A673 (cell line): ENCODE results near the gene ATP5ME. TPM values are rescaled to one million over a fixed set of nuclear protein-coding genes. Genes with fewer than 3 reads are reported as not detected.

Source experiments
- BruUV-seq: library from RNA; stranded (reverse); fragments of 400-500 nt; replicated peaks from 2 replicates; lab custom pipeline; 2021; lab: Mats Ljungman, UMichigan
- CTCF ChIA-PET: fragments of 300-600 bp; sonication (Branson Sonifier 250); formaldehyde crosslinking; loops from one replicate; lab custom pipeline; 2022; ENCODE audit warnings: antibody characterized with exemption; lab: Charles Lee
- POLR2A ChIA-PET: fragments of 300-600 bp; sonication (Branson Sonifier 250); formaldehyde crosslinking; loops from one replicate; lab custom pipeline; 2022; ENCODE audit warnings: antibody characterized with exemption; ENCODE audit not compliant: low non-redundant PET; lab: Charles Lee
- DNase-seq: peaks from one replicate; pipeline ENCODE4 v3.0.0-alpha.2; 2015; ENCODE audit warnings: low spot score
- H3K27ac ChIP-seq: fragments of 200-600 bp; sonication (generic); 2 replicates; pipeline ENCODE4 v1.5.1; 2016; ENCODE audit warnings: mixed run types, low read depth, mild to moderate bottlenecking, mixed read lengths, antibody characterized with exemption, low read length; ENCODE audit not compliant: poor library complexity, severe bottlenecking
- H3K27me3 ChIP-seq: fragments of 200-600 bp; sonication (generic); replicated peaks from 2 replicates; pipeline ENCODE4 v1.6.1; 2017; ENCODE audit warnings: mixed run types, low read depth, mild to moderate bottlenecking, mixed read lengths, antibody characterized with exemption, low read length; ENCODE audit not compliant: insufficient read depth, poor library complexity
- H3K36me3 ChIP-seq: fragments of 200-600 bp; sonication (generic); 2 replicates; pipeline ENCODE4 v1.6.1; 2016; ENCODE audit warnings: mixed run types, mild to moderate bottlenecking, mixed read lengths, antibody characterized with exemption, low read length; ENCODE audit not compliant: insufficient read depth, poor library complexity, severe bottlenecking
- H3K4me1 ChIP-seq: fragments of 200-600 bp; sonication (generic); 2 replicates; pipeline ENCODE4 v1.6.1; 2017; ENCODE audit warnings: mixed run types, mild to moderate bottlenecking, mixed read lengths, antibody characterized with exemption, low read length; ENCODE audit not compliant: insufficient read depth, poor library complexity, severe bottlenecking
- H3K4me3 ChIP-seq: fragments of 200-600 bp; sonication (generic); 2 replicates; pipeline ENCODE4 v1.5.1; 2016; ENCODE audit warnings: low read depth, mixed run types, mild to moderate bottlenecking, mixed read lengths, low read length; ENCODE audit not compliant: poor library complexity, severe bottlenecking
- H3K9me3 ChIP-seq: fragments of 200-600 bp; sonication (generic); 2 replicates; pipeline ENCODE4 v1.6.1; 2016; ENCODE audit warnings: mixed run types, low read depth, mild to moderate bottlenecking, mixed read lengths, antibody characterized with exemption, low read length; ENCODE audit not compliant: poor library complexity, severe bottlenecking
- EZH2 ChIP-seq: fragments of 200-600 bp; sonication (generic); IDR thresholded peaks from 2 replicates; pipeline ENCODE4 v1.6.1; 2017; ENCODE audit warnings: borderline replicate concordance, low read depth, mild to moderate bottlenecking, mixed read lengths, antibody characterized with exemption, low read length; ENCODE audit not compliant: poor library complexity, severe bottlenecking
- intact Hi-C: fragments of 100-400 bp; cut with micrococcal nuclease; formaldehyde crosslinking; loops from one replicate; pipeline ENCODE4 v1.10.0; 2022; ENCODE audit not compliant: unreplicated experiment
- total RNA-seq: library from RNA; stranded (reverse); gene quantifications from 2 replicates; pipeline ENCODE4 v1.2.3, GENCODE V29; 2021
- TF ChIP-seq, protein P1 (sequence below): fragments of 300-800, 200-600 bp; sonication (generic); conservative IDR thresholded peaks from 2 replicates; pipeline ENCODE4 v1.5.1; 2017; ENCODE audit warnings: low read depth, mild to moderate bottlenecking, antibody characterized with exemption, low read length, moderate library complexity, mixed read lengths

The ATP5ME gene
- total RNA-seq, 1 experiment from 2014 or later = 383 TPM

DNA sequence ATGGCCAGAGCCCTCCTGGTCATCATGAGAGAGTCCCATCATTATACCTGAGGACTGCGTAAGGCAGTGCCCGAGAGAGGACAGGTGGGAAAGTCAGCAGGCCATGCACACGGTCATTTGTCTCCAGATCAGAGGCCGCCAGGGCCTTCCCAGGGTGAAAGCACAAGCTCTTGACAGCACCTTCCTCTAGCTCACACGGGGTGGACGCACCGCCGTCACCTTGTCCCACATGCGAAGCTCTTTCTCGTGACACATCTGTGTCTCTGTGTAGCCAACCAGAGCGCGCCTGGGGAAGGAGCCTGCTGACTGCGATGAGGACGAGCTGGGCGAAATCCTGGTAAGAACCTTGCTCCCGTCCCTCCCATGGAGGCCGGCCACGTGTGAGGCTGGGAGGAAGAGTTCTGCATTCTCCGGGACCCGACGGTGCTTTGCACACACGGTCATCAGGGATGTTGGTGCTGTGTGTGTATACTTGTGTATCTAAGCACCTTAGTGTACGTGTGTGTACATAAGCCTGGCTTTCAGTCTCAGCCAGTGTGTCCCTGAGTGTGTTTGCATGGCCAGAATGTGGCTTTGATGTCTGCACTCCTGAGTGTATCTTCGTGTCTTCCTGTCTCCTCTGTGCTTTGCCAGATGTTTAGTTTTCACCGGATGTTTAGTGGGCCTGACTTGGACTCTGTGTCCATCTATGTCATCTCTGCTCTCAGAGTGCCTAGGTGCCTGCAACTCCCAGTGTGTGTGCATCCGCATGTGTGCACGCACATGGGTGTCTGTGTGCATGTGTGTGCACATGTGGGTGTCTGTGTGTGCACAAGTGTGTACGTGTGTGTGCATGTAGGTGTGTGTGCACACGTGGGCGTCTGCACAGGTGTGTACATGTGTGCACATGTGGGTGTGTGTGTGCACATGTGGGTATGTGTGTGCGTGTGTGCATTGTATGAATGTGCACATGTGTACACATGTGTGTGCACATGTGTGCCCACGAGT is 15.1 kb downstream of the ATP5ME start:
- CTCF ChIA-PET = no interaction called here
- H3K9me3 ChIP-seq = no peaks in the 10 kb centered on the region
- DNase-seq = no peak

DNA sequence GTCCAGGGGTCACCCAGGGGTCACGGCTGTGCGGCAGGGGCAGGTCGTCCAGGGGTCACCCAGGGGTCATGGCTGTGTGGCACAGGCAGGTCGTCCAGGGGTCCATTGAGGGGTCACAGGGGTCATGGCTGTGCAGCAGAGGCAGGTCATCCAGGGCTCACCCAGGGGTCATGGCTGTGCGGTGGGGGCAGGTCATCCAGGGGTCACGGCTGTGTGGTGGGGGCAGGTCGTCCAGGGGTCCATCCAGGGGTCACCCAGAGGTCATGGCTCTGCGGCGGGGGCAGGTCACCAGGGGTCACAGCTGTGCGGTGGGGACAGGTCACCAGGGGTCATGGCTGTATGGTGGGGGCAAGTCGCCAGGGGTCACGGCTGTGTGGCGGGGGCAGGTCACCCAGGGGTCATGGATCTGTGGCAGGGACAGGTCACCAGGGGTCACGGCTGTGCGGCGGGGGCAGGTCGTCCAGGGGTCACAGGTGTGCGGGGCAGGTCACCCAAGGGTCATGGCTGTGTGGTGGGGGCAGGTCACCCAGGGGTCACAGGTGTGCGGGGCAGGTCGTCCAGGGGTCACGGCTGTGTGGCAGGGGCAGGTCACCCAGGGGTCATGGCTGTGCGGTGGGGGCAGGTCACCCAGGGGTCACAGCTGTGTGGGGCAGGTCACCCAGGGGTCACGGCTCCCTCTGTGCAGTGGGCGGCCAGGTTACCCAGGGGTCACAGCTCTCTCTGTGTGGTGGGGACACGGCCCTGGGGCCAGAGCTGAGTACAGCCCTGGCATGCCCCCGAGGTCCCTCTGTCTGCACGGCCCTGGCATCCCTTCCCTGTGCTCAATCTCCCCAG is 16.0 kb downstream of the ATP5ME start:
- TF ChIP-seq, protein P1, sequence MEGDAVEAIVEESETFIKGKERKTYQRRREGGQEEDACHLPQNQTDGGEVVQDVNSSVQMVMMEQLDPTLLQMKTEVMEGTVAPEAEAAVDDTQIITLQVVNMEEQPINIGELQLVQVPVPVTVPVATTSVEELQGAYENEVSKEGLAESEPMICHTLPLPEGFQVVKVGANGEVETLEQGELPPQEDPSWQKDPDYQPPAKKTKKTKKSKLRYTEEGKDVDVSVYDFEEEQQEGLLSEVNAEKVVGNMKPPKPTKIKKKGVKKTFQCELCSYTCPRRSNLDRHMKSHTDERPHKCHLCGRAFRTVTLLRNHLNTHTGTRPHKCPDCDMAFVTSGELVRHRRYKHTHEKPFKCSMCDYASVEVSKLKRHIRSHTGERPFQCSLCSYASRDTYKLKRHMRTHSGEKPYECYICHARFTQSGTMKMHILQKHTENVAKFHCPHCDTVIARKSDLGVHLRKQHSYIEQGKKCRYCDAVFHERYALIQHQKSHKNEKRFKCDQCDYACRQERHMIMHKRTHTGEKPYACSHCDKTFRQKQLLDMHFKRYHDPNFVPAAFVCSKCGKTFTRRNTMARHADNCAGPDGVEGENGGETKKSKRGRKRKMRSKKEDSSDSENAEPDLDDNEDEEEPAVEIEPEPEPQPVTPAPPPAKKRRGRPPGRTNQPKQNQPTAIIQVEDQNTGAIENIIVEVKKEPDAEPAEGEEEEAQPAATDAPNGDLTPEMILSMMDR = no peak
- no peak for TF ChIP-seq EZH2
- BruUV-seq = no TSS peak
- no peaks in the 10 kb centered on the region for H3K27me3 ChIP-seq
- no peaks in the 10 kb centered on the region for H3K4me1 ChIP-seq
- no peak overlapping the region for H3K27ac ChIP-seq
- POLR2A ChIA-PET = no interaction called here
- CTCF ChIA-PET = no interaction called here
- H3K4me3 ChIP-seq = no peak overlapping the region
- no peaks in the 10 kb centered on the region for H3K9me3 ChIP-seq
- H3K36me3 ChIP-seq = no peaks in the 10 kb centered on the region
- intact Hi-C loops = no loop called here
- DNase-seq = no peak

More for the DNA sequence above, 15.1 kb downstream of the ATP5ME start:
- TF ChIP-seq EZH2 = no peak
- TF ChIP-seq, protein P1 = no peak
- POLR2A ChIA-PET = no interaction called here
- Histone ChIP-seq H3K36me3 (no peaks in the 10 kb centered on the region), H3K4me1 (no peaks in the 10 kb centered on the region), H3K27ac (no peak overlapping the region), H3K4me3 (no peak overlapping the region), H3K27me3 (no peaks in the 10 kb centered on the region)
- BruUV-seq = no TSS peak
- intact Hi-C loops = no loop called here

DNA sequence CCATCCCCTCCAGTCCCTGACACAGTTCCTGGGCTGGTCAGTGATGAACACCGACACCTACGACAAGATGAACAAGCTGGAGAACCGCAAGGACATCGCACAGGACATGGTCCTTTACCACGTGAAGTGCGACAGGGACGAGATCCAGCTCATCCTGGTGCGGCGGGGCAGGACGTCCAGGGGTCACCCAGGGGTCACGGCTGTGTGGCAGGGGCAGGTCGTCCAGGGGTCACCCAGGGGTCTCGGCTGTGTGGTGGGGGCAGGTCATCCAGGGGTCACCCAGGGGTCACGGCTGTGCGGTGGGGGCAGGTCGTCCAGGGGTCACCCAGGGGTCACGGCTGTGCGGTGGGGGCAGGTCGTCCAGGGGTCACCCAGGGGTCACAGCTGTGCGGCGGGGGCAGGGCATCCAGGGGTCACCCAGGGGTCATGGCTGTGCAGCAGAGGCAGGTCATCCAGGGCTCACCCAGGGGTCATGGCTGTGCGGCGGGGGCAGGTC is 16.7 kb downstream of the ATP5ME start:
- intact Hi-C loops = no loop called here
- H3K27me3 ChIP-seq = no peaks in the 10 kb centered on the region
- DNase-seq = no peak
- no TSS peak for BruUV-seq
- H3K27ac ChIP-seq = no peak overlapping the region
- CTCF ChIA-PET = no interaction called here
- no peaks in the 10 kb centered on the region for H3K36me3 ChIP-seq
- TF ChIP-seq, protein P1 = no peak
- no peak for TF ChIP-seq EZH2
- POLR2A ChIA-PET = no interaction called here
- H3K4me3 ChIP-seq = no peak overlapping the region
- H3K9me3 ChIP-seq = no peaks in the 10 kb centered on the region
- no peaks in the 10 kb centered on the region for H3K4me1 ChIP-seq
